HCT116 (cell line): Measurements from ENCODE around the gene SH2B3. TPM values are rescaled to one million over a fixed set of nuclear protein-coding genes. Genes with fewer than 3 reads are reported as not detected.
"Not testable (repeated sequence)": the region's sequence is repeated elsewhere in the genome, so short reads cannot be mapped to it uniquely, and the experiment has no call there.

Experiments used
- ATAC-seq: fragments of 200-7000 bp; cut with Tn5 transposase; 2 replicates; pipeline ENCODE4 v1.9.1; 2020; ENCODE audit warnings: mild to moderate bottlenecking, moderate library complexity
- BruUV-seq: library from RNA; stranded (reverse); fragments of 400-500 nt; replicated peaks from 2 replicates; lab custom pipeline; 2021; lab: Mats Ljungman, UMichigan
- CTCF ChIA-PET: fragments of 300-600 bp; sonication (Branson Sonifier 250); formaldehyde crosslinking; loops from one replicate; lab custom pipeline; 2021; ENCODE audit warnings: antibody characterized with exemption; lab: Charles Lee
- POLR2A ChIA-PET: fragments of 300-600, 350-600 bp; sonication (Branson Sonifier 250); formaldehyde crosslinking; loops from one replicate; lab custom pipeline; 2021; ENCODE audit warnings: antibody characterized with exemption; lab: Charles Lee
- RAD21 ChIA-PET, 2 experiments: fragments of 300-600 bp; sonication (Branson Sonifier 250); formaldehyde crosslinking; loops; one replicate each; lab custom pipeline; 2023; ENCODE audit warnings: low total read pairs in 2 of 2; ENCODE audit not compliant: uncharacterized antibody in 2 of 2, unreplicated experiment in 2 of 2, low non-redundant PET in 1 of 2; lab: Charles Lee
- DNase-seq: peaks from one replicate; pipeline ENCODE4 v3.0.0-alpha.2; 2010; ENCODE audit warnings: low read depth, low spot score
- H2AFZ ChIP-seq: fragments of 200-600 bp; shearing (Covaris generic), sonication (generic); 2 replicates; pipeline ENCODE4 v1.6.1; 2017; ENCODE audit warnings: low read depth, mixed run types, mixed read lengths, antibody characterized with exemption, low read length; ENCODE audit not compliant: poor library complexity, severe bottlenecking
- H3K27ac ChIP-seq: 2 replicates; pipeline ENCODE4 v1.5.1; 2012; ENCODE audit warnings: low read depth, low read length
- H3K27me3 ChIP-seq: fragments of 200-600 bp; sonication (generic); 2 replicates; pipeline ENCODE4 v1.6.1; 2016; ENCODE audit warnings: mixed run types, low read length, mixed read lengths; ENCODE audit not compliant: insufficient read depth
- H3K36me3 ChIP-seq, 2 experiments: fragments of 200-500 bp in 1 of 2; fragments of 200-600 bp in 1 of 2; sonication (Bioruptor generic) in 1 of 2; sonication (generic) in 1 of 2; 2 replicates each; pipeline versions ENCODE4 v1.5.1 to v1.6.1; 2014 to 2016; ENCODE audit warnings: low read length in 2 of 2, inconsistent platforms in 1 of 2, mixed read lengths in 1 of 2, mixed run types in 1 of 2; ENCODE audit not compliant: insufficient read depth in 2 of 2, control insufficient read depth in 1 of 2
- H3K4me1 ChIP-seq, 2 experiments: fragments of 200-600 bp in 1 of 2; sonication (generic) in 1 of 2; 2 replicates each; pipeline versions ENCODE4 v1.5.1 to v1.6.1; 2012 to 2017; ENCODE audit warnings: low read length in 2 of 2, inconsistent platforms in 1 of 2, mild to moderate bottlenecking in 1 of 2, mixed read lengths in 1 of 2, mixed run types in 1 of 2, moderate library complexity in 1 of 2; ENCODE audit not compliant: insufficient read depth in 2 of 2, control insufficient read depth in 1 of 2
- H3K4me2 ChIP-seq: fragments of 200-600 bp; sonication (generic); 2 replicates; pipeline ENCODE4 v1.6.1; 2017; ENCODE audit warnings: mixed run types, low read length, mixed read lengths
- H3K4me3 ChIP-seq, 2 experiments: fragments of 200-600 bp in 1 of 2; sonication (generic) in 1 of 2; replicated peaks in 1 of 2; 2 replicates each; pipeline ENCODE4 v1.5.1; 2011 to 2016; ENCODE audit warnings: low read length in 2 of 2, control low read depth in 1 of 2, low read depth in 1 of 2, mild to moderate bottlenecking in 1 of 2, mixed read lengths in 1 of 2, mixed run types in 1 of 2
- H3K79me2 ChIP-seq: fragments of 200-600 bp; sonication (generic); 2 replicates; pipeline ENCODE4 v1.6.1; 2017; ENCODE audit warnings: mild to moderate bottlenecking, mixed run types, low read length, moderate library complexity, mixed read lengths; ENCODE audit not compliant: insufficient read depth
- H3K9ac ChIP-seq: fragments of 200-600 bp; sonication (generic); 2 replicates; pipeline ENCODE4 v1.6.1; 2016; ENCODE audit warnings: low read length, mixed read lengths
- H3K9me2 ChIP-seq: fragments of 200-600 bp; sonication (generic), shearing (Covaris generic); 2 replicates; pipeline ENCODE4 v1.6.1; 2017; ENCODE audit warnings: mixed run types, mild to moderate bottlenecking, moderate library complexity; ENCODE audit not compliant: insufficient read depth
- H3K9me3 ChIP-seq, 2 experiments: fragments of 200-500 bp in 1 of 2; fragments of 200-600 bp in 1 of 2; sonication (Bioruptor generic) in 1 of 2; sonication (generic) in 1 of 2; 2 replicates each; pipeline ENCODE4 v1.6.1; 2014 to 2017; ENCODE audit warnings: low read length in 2 of 2, mixed read lengths in 2 of 2, inconsistent platforms in 1 of 2, low read depth in 1 of 2, mild to moderate bottlenecking in 1 of 2, mixed run types in 1 of 2, moderate library complexity in 1 of 2; ENCODE audit not compliant: control insufficient read depth in 1 of 2, insufficient read depth in 1 of 2
- H4K20me1 ChIP-seq: fragments of 200-600 bp; sonication (generic), shearing (Covaris generic); 2 replicates; pipeline ENCODE4 v1.6.1; 2017; ENCODE audit warnings: mixed run types, mild to moderate bottlenecking, moderate library complexity; ENCODE audit not compliant: insufficient read depth
- ATF3 ChIP-seq: IDR thresholded peaks from 2 replicates; pipeline ENCODE4 v1.6.1; 2012
- CBX3 ChIP-seq: IDR thresholded peaks from 2 replicates; pipeline ENCODE4 v1.6.1; 2012; ENCODE audit warnings: low read depth
- CEBPB ChIP-seq: IDR thresholded peaks from 2 replicates; pipeline ENCODE4 v1.6.1; 2012; ENCODE audit warnings: low read depth
- CTCF ChIP-seq, 3 experiments: fragments of 200-600 bp in 1 of 3; sonication (generic) in 1 of 3; IDR thresholded peaks in 2 of 3; conservative IDR thresholded peaks in 1 of 3; 2 replicates each; pipeline ENCODE4 v1.5.1; 2012 to 2017; ENCODE audit warnings: low read depth in 2 of 3, low read length in 2 of 3, antibody characterized with exemption in 1 of 3, borderline replicate concordance in 1 of 3, control low read depth in 1 of 3, mild to moderate bottlenecking in 1 of 3, mixed read lengths in 1 of 3, mixed run types in 1 of 3, moderate library complexity in 1 of 3; ENCODE audit not compliant: insufficient read depth in 1 of 3
- EZH2 ChIP-seq: fragments of 200-600 bp; sonication (generic); IDR thresholded peaks from 2 replicates; pipeline ENCODE4 v1.6.1; 2017; ENCODE audit warnings: antibody characterized with exemption, mixed run types
- JUND ChIP-seq: IDR thresholded peaks from 2 replicates; pipeline ENCODE4 v1.6.1; 2012
- POLR2A ChIP-seq: IDR thresholded peaks from 2 replicates; pipeline ENCODE4 v1.7.0; 2011; ENCODE audit warnings: borderline replicate concordance; ENCODE audit not compliant: insufficient read depth, insufficient read length; ENCODE audit errors: extremely low read depth
- RAD21 ChIP-seq: IDR thresholded peaks from 2 replicates; pipeline ENCODE4 v1.6.1; 2012; ENCODE audit warnings: low read depth, mild to moderate bottlenecking
- SP1 ChIP-seq: IDR thresholded peaks from 2 replicates; pipeline ENCODE4 v1.6.1; 2012; ENCODE audit warnings: low read depth
- YY1 ChIP-seq: IDR thresholded peaks from 2 replicates; pipeline ENCODE4 v1.6.1; 2011; ENCODE audit warnings: low read length, low read depth, moderate library complexity, mild to moderate bottlenecking; ENCODE audit not compliant: insufficient replicate concordance; ENCODE audit errors: extremely low read depth
- ZBTB33 ChIP-seq: IDR thresholded peaks from 2 replicates; pipeline ENCODE4 v1.6.1; 2011; ENCODE audit warnings: mild to moderate bottlenecking, low read length, moderate library complexity; ENCODE audit not compliant: insufficient replicate concordance; ENCODE audit errors: extremely low read depth
- ZFX ChIP-seq: fragments of 450-650 bp; IDR thresholded peaks from 2 replicates; pipeline ENCODE4 v1.6.1; 2017
- ZNF274 ChIP-seq: fragments of 200-500 bp; sonication (Bioruptor generic); IDR thresholded peaks from 2 replicates; pipeline ENCODE4 v1.6.1; 2014; ENCODE audit warnings: mild to moderate bottlenecking, low read depth, low read length, inconsistent platforms
- intact Hi-C: fragments of 100-400 bp; cut with micrococcal nuclease; formaldehyde crosslinking; loops from 2 replicates; pipeline ENCODE4 v1.10.0; 2022
- total RNA-seq: library from RNA; stranded (reverse); gene quantifications from one replicate; pipeline ENCODE4 v1.2.1, GENCODE V29; 2021; ENCODE audit not compliant: unreplicated experiment

Gene SH2B3
- total RNA-seq, 1 experiment from 2014 or later: 17.3 TPM

GRCh38 chr12:111458546-111459172 lies 52.9 kb downstream of the SH2B3 start:
- Histone ChIP-seq H3K79me2 (no peaks in the 10 kb centered on the region; the same call in 1 of the 2 replicates), H3K36me3 (peaks cover 22 to 24% of the 10 kb centered on the region in 2 experiments; a peak in 3 of 4 replicates), H3K4me3 (no peak overlapping the region), H3K27me3 (no peaks in the 10 kb centered on the region), H3K9me2 (no peaks in the 10 kb centered on the region), H3K9ac (no peak overlapping the region), H4K20me1 (no peaks in the 10 kb centered on the region), H3K9me3 (no peaks in the 10 kb centered on the region), H3K27ac (no peak overlapping the region), H3K4me2 (no peak overlapping the region), H2AFZ (no peak overlapping the region), H3K4me1 (no peaks in the 10 kb centered on the region)
- BruUV-seq: no TSS peak
- ChIA-PET RAD21 (no interaction called here), POLR2A (interaction anchor here (0.8 kb wide), 1 partner anchor 10 kb away, joined by 3 read pairs; no protein-coding TSS in a partner anchor), CTCF (interaction anchor here (1.3 kb wide), 1 partner anchor 62 kb away, joined by 3 read pairs; no protein-coding TSS in a partner anchor)
- intact Hi-C loops: no loop called here
- TF ChIP-seq ATF3 (no peak), EZH2 (no peak), ZFX (no peak), CEBPB (no peak), JUND (no peak), YY1 (no peak), SP1 (no peak), CTCF (IDR thresholded peaks at IDR 0.05 in 2 of 3, conservative IDR thresholded peaks at IDR 0.05 in 1 of 3; ENCODE audit: borderline replicate concordance in 1 of 3, insufficient read depth in 1 of 3, low read depth in 2 of 3, low read length in 2 of 3) (no peak), POLR2A (no peak), ZBTB33 (no peak), CBX3 (no peak), ZNF274 (no peak), RAD21 (no peak)
- ATAC-seq: no peak
- no peak for DNase-seq

GRCh38 chr12:111460111-111460510 lies 54.4 kb downstream of the SH2B3 start:
- intact Hi-C loops, H3K4me3 ChIP-seq, H3K4me2 ChIP-seq, H3K9me2 ChIP-seq, DNase-seq, H3K27ac ChIP-seq, H3K79me2 ChIP-seq, H4K20me1 ChIP-seq, H3K4me1 ChIP-seq, H3K9ac ChIP-seq, RAD21 ChIA-PET, BruUV-seq, H2AFZ ChIP-seq, H3K9me3 ChIP-seq, H3K27me3 ChIP-seq, ATAC-seq: not testable (repeated sequence)
- ChIA-PET POLR2A (interaction anchor here (0.9 kb wide), 1 partner anchor 441 kb away, joined by 4 read pairs; no protein-coding TSS in a partner anchor), CTCF (interaction anchor here (2.7 kb wide), 1 partner anchor 8 kb away, joined by 12 read pairs; no protein-coding TSS in a partner anchor)
- H3K36me3 ChIP-seq: peaks cover 16% of the 10 kb centered on the region in 2 experiments; a peak in 3 of 4 replicates
